Suprapubic skin (tissue), 4 donors: ENCODE data around the gene APH1B. TPM values are rescaled to one million over a fixed set of nuclear protein-coding genes. Genes with fewer than 3 reads are reported as not detected.

Experiments used
- DNase-seq, 2 donors: peaks; one replicate each; pipeline ENCODE4 v3.0.0-alpha.2; 2019; ENCODE audit warnings: low spot score in 2 of 2
- H3K27ac ChIP-seq: fragments of 200-600 bp; sonication (generic); one replicate; pipeline ENCODE4 v1.5.1; 2019
- H3K27me3 ChIP-seq: fragments of 200-600 bp; sonication (generic); one replicate; pipeline ENCODE4 v1.5.1; 2019
- H3K36me3 ChIP-seq: fragments of 200-600 bp; sonication (generic); one replicate; pipeline ENCODE4 v1.5.1; 2019
- H3K4me1 ChIP-seq: fragments of 200-600 bp; sonication (generic); one replicate; pipeline ENCODE4 v1.5.1; 2019
- H3K4me3 ChIP-seq: fragments of 200-600 bp; sonication (generic); one replicate; pipeline ENCODE4 v1.5.1; 2019; ENCODE audit warnings: mild to moderate bottlenecking
- H3K9me3 ChIP-seq: fragments of 200-600 bp; sonication (generic); one replicate; pipeline ENCODE4 v1.5.1; 2019
- CTCF ChIP-seq, 2 donors: fragments of 200-600 bp in 1 of 2; fragments of 450-650 bp in 1 of 2; sonication (generic) in 1 of 2; IDR thresholded peaks; one replicate each; pipeline ENCODE4 v1.5.1; 2016 to 2019; ENCODE audit warnings: antibody characterized with exemption in 2 of 2, mild to moderate bottlenecking in 1 of 2, moderate library complexity in 1 of 2
- EP300 ChIP-seq: sonication (generic); formaldehyde crosslinking; IDR thresholded peaks from one replicate; pipeline ENCODE4 v1.6.1; 2017; ENCODE audit warnings: antibody characterized with exemption
- POLR2A ChIP-seq, 2 donors: fragments of 450-650 bp; IDR thresholded peaks; one replicate each; pipeline ENCODE4 v1.6.1; 2017; ENCODE audit warnings: antibody characterized with exemption in 2 of 2, mild to moderate bottlenecking in 2 of 2, moderate library complexity in 2 of 2
- POLR2AphosphoS5 ChIP-seq, 3 donors: sonication (generic); formaldehyde crosslinking; IDR thresholded peaks; one replicate each; pipeline ENCODE4 v1.6.1; 2017; ENCODE audit warnings: antibody characterized with exemption in 3 of 3
- WGBS: methylation state at CpG from one replicate; pipeline ENCODE4 v1.1.5; 2018; 5-methylcytosine and 5-hydroxymethylcytosine counted together
- total RNA-seq, 4 donors: library from RNA; depleted of rRNA; stranded (reverse); fragments of >200 nt; gene quantifications; one replicate each; pipeline ENCODE4 v1.1.0, GENCODE V29; 2016

Gene APH1B
- total RNA-seq, 4 donors from 2014 or later, result 4.5 to 12.1 (median 7.1) TPM

- no peaks in the 10 kb centered on the region for H3K27me3 ChIP-seq
- no peak for DNase-seq
- no peak for TF ChIP-seq POLR2A (IDR thresholded peaks at IDR 0.05)
- TF ChIP-seq EP300, result no peak
- TF ChIP-seq POLR2AphosphoS5 (IDR thresholded peaks at IDR 0.05), result no peak
- TF ChIP-seq CTCF (IDR thresholded peaks at IDR 0.05), result no peak
- peaks cover 8% of the 10 kb centered on the region for H3K4me1 ChIP-seq
- WGBS, result 96% methylated on average over 3 of the region's 3 CpGs
- H3K36me3 ChIP-seq, result peaks cover 2% of the 10 kb centered on the region
- no peak overlapping the region for H3K27ac ChIP-seq
- H3K4me3 ChIP-seq, result no peak overlapping the region
- H3K9me3 ChIP-seq, result no peaks in the 10 kb centered on the region
Measured at GRCh38 chr15:63294359-63294758, 17.0 kb downstream of the APH1B start.

GRCh38 chr15:63295341-63295740 is 17.9 kb downstream of the APH1B start:
- Histone ChIP-seq H3K36me3 (peaks cover 8% of the 10 kb centered on the region), H3K27ac (no peak overlapping the region), H3K4me3 (no peak overlapping the region), H3K4me1 (peaks cover 8% of the 10 kb centered on the region), H3K9me3 (no peaks in the 10 kb centered on the region), H3K27me3 (no peaks in the 10 kb centered on the region)
- TF ChIP-seq POLR2A (IDR thresholded peaks at IDR 0.05) (no peak), EP300 (no peak), POLR2AphosphoS5 (IDR thresholded peaks at IDR 0.05) (no peak)
- DNase-seq, result no peak

- H3K27me3 ChIP-seq, result no peaks in the 10 kb centered on the region
- no peak overlapping the region for H3K4me3 ChIP-seq
- no peak overlapping the region for H3K27ac ChIP-seq
- peaks cover 8% of the 10 kb centered on the region for H3K36me3 ChIP-seq
- no peak for DNase-seq
- 64% methylated on average over 6 of the region's 6 CpGs for WGBS
- H3K4me1 ChIP-seq, result peaks cover 6% of the 10 kb centered on the region
- TF ChIP-seq EP300, result no peak
- TF ChIP-seq POLR2A (IDR thresholded peaks at IDR 0.05), result no peak
- TF ChIP-seq CTCF (IDR thresholded peaks at IDR 0.05), result no peak
- TF ChIP-seq POLR2AphosphoS5 (IDR thresholded peaks at IDR 0.05), result no peak
- no peaks in the 10 kb centered on the region for H3K9me3 ChIP-seq
Measured at GRCh38 chr15:63296195-63296594, 18.8 kb downstream of the APH1B start.

- H3K4me1 ChIP-seq, result no peaks in the 10 kb centered on the region
- no peak overlapping the region for H3K27ac ChIP-seq
- no peaks in the 10 kb centered on the region for H3K27me3 ChIP-seq
- TF ChIP-seq CTCF (IDR thresholded peaks at IDR 0.05), result no peak
- no peak for TF ChIP-seq POLR2AphosphoS5 (IDR thresholded peaks at IDR 0.05)
- no peak for TF ChIP-seq EP300
- no peak for TF ChIP-seq POLR2A (IDR thresholded peaks at IDR 0.05)
- no peaks in the 10 kb centered on the region for H3K9me3 ChIP-seq
- no peak for DNase-seq
- 92% methylated on average over 7 of the region's 7 CpGs for WGBS
- no peak overlapping the region for H3K4me3 ChIP-seq
- peaks cover 34% of the 10 kb centered on the region for H3K36me3 ChIP-seq
Measured at GRCh38 chr15:63299943-63300575, 22.7 kb downstream of the APH1B start.

GRCh38 chr15:63301088-63301487 is 23.7 kb downstream of the APH1B start:
- H3K4me1 ChIP-seq, result no peaks in the 10 kb centered on the region
- 78% methylated on average over 1 of the region's 1 CpG for WGBS
- H3K9me3 ChIP-seq, result no peaks in the 10 kb centered on the region
- no peaks in the 10 kb centered on the region for H3K27me3 ChIP-seq
- TF ChIP-seq POLR2A (IDR thresholded peaks at IDR 0.05) (no peak), EP300 (no peak), CTCF (IDR thresholded peaks at IDR 0.05) (no peak), POLR2AphosphoS5 (IDR thresholded peaks at IDR 0.05) (no peak)
- DNase-seq, result no peak
- H3K4me3 ChIP-seq, result no peak overlapping the region
- H3K36me3 ChIP-seq, result peaks cover 43% of the 10 kb centered on the region
- no peak overlapping the region for H3K27ac ChIP-seq

- WGBS, result 70% methylated on average over 5 of the region's 5 CpGs
- no peak for TF ChIP-seq POLR2A (IDR thresholded peaks at IDR 0.05)
- TF ChIP-seq CTCF (IDR thresholded peaks at IDR 0.05), result no peak
- TF ChIP-seq POLR2AphosphoS5 (IDR thresholded peaks at IDR 0.05), result no peak
- TF ChIP-seq EP300, result no peak
- Histone ChIP-seq H3K4me1 (peaks cover 10% of the 10 kb centered on the region), H3K27ac (no peak overlapping the region), H3K9me3 (no peaks in the 10 kb centered on the region), H3K4me3 (no peak overlapping the region), H3K36me3 (peaks cover 44% of the 10 kb centered on the region), H3K27me3 (no peaks in the 10 kb centered on the region)
- no peak for DNase-seq
Measured at GRCh38 chr15:63305260-63305659, 27.9 kb downstream of the APH1B start.
